HS-27A (cell line): ENCODE results near the gene SPAG5.

Source experiments
- DNase-seq: peaks from one replicate; pipeline ENCODE4 v3.0.0-alpha.2; 2012; ENCODE audit warnings: low read depth, missing footprints

Gene SPAG5

GRCh38 chr17:28545787-28546415 lies 52.9 kb downstream of the SPAG5 start:
- no peak for DNase-seq

- DNase-seq: no peak
Measured at GRCh38 chr17:28545141-28545503, 53.7 kb downstream of the SPAG5 start.

- no peak for DNase-seq
Measured at GRCh38 chr17:28544402-28545140, 54.3 kb downstream of the SPAG5 start.

- DNase-seq: no peak
Measured at GRCh38 chr17:28541439-28541838, 57.4 kb downstream of the SPAG5 start.

GRCh38 chr17:28540231-28540630 lies 58.6 kb downstream of the SPAG5 start:
- DNase-seq: no peak

- no peak for DNase-seq
Measured at GRCh38 chr17:28538296-28538895, 60.4 kb downstream of the SPAG5 start.

GRCh38 chr17:28537219-28537610 lies 61.6 kb downstream of the SPAG5 start:
- DNase-seq: no peak

GRCh38 chr17:28536532-28537218 lies 62.1 kb downstream of the SPAG5 start:
- no peak for DNase-seq

- no peak for DNase-seq
Measured at GRCh38 chr17:28534740-28535375, 64.0 kb downstream of the SPAG5 start.

- DNase-seq: no peak
Measured at GRCh38 chr17:28533091-28533807, 65.6 kb downstream of the SPAG5 start.

- no peak for DNase-seq
Measured at GRCh38 chr17:28532050-28532960, 66.5 kb downstream of the SPAG5 start.

GRCh38 chr17:28530926-28531325 lies 67.9 kb downstream of the SPAG5 start:
- no peak for DNase-seq

GRCh38 chr17:28530250-28530649 lies 68.6 kb downstream of the SPAG5 start:
- DNase-seq: no peak

GRCh38 chr17:28529013-28529400 lies 69.8 kb downstream of the SPAG5 start:
- DNase-seq: no peak

- no peak for DNase-seq
Measured at GRCh38 chr17:28528327-28529012, 70.4 kb downstream of the SPAG5 start.

- no peak for DNase-seq
Measured at GRCh38 chr17:28527859-28528258, 71.0 kb downstream of the SPAG5 start.
